AG09309 (cell line): ENCODE data around the gene NECAP2.
"Not testable (repeated sequence)": the region's sequence is repeated elsewhere in the genome, so short reads cannot be mapped to it uniquely, and the experiment has no call there.

Experiments used
- DNase-seq: peaks from one replicate; pipeline ENCODE4 v3.0.0-alpha.2; 2010; ENCODE audit warnings: low read depth
- H3K4me3 ChIP-seq: 2 replicates; pipeline ENCODE4 v1.5.1; 2011; ENCODE audit warnings: mild to moderate bottlenecking, low read depth, low read length, moderate library complexity; ENCODE audit not compliant: control insufficient read depth
- CTCF ChIP-seq: IDR thresholded peaks from 2 replicates; pipeline ENCODE4 v1.5.1; 2011; ENCODE audit warnings: mild to moderate bottlenecking, low read depth, low read length, inconsistent platforms; ENCODE audit not compliant: insufficient read depth, control insufficient read depth; ENCODE audit errors: missing control alignments

The NECAP2 gene

DNA sequence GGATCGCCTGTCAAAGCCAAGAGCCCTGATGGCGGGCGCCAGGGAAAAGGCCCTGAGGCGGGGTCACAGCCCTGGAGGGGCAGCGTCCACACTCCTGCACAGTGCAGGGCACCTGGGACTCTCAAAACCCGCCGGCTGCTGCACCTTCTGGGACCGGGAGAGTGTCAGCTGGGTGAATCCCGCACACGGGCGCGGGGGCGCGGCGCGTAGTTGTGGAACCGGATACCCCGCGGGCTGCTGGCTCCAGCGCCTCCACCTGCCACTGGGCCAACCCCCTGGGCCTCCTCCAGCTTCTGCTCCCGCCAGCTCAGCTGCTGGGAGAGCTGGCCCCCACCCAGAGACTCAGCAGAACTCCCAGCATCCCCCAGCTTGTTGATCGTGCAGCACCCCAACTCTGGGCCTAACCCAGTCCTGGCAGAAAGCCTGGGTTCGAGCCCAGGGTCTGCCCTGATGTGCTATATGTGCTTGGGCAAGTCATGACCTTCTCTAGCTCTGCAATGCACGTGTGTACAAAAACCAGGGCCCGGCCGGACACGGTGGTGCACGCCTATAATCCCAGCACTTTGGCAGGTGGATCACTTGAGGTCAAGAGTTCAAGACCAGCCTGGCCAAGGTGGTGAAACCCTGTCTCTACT is 33.8 kb downstream of the NECAP2 start:
- DNase-seq, result no peak
- no peak for TF ChIP-seq CTCF
- H3K4me3 ChIP-seq, result no peak overlapping the region

DNA sequence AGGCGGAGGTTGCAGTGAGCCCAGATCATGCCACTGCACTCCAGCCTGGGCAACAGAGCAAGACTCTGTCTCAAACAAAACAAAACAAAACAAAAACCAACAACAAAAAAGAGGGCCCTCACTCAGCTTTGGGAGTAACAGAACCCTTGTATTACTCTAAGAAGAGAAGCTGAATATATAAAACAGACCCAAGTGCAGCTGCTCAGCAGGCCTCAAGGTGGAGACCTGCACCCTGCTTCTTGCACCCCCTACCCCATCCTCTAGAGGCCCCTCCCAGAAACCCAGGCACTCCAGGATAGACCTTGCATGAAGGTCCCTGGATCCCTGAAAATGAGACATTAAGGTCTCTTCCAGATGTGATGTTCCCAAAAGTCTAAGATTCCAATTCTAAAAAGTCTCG is 34.4 kb downstream of the NECAP2 start:
- DNase-seq, H3K4me3 ChIP-seq: not testable (repeated sequence)

DNA sequence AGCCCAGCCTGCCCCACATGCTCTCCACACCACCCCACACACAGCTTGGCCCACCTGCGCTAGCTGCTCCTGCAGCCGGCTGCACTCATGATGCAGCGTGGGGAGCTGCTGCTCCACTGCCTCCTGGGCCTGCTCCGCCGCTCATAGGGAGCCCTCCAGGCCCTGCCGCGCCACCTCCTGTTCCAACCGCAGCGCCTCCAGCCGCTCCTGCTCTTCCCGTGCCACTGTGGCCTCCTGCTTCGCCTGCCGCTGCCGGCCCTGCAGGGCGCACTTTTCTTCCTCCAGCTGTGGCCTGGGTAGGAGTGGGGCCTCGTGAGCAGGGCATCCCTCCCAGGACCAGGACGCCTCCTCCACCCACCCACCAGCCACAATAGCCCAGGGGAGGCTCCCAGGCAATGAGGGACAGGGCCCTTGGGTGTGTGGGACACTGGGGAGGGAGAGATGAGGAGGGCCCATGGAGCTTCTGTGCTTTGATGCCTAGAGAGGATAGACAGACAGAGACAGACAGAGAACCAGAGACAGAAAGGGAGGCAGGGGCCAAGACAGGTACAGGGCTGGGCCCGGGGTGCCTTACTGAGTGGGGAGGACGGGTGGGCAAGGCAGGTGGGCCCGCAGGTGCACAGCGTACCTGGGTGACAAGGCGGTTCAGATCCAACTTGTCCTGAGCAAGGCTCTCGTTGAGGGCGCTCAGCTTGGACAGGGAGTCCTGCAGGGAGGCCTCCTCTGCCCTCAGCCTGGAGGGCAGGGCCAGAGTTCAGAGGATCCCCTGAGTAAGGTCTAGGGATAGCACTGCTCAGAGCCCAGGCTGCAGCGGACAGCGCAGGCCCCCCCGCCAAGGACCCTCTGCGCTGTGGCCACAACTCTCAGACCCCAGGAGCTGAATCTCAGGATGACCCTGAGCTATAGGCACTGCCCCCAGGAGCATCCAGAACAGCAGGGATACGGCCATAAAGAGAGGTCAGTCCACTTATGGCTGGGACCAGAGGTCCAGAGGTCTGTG is 35.5 kb downstream of the NECAP2 start:
- DNase-seq, H3K4me3 ChIP-seq: not testable (repeated sequence)

DNA sequence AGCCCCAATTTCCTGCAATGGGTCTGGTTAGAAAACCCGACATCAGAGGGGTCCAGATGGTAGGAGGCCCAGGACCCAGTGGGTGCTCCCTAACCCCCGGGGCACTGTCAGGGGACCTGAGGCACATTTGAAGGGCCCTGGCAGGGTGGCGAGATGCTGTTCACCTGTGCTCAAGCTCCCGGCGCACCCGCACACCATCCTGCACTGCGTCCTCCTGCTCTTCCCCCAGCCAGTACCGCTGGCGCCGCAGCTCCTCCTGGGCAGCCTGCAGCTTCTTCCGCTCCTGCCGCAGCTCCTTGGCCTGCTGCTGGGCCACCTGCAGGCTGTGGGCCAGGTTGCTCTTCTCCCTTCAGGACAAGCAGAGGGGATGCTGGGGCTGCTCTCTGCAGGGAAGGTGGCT is 37.6 kb downstream of the NECAP2 start:
- no peak for DNase-seq
- H3K4me3 ChIP-seq, result no peak overlapping the region
- no peak for TF ChIP-seq CTCF

DNA sequence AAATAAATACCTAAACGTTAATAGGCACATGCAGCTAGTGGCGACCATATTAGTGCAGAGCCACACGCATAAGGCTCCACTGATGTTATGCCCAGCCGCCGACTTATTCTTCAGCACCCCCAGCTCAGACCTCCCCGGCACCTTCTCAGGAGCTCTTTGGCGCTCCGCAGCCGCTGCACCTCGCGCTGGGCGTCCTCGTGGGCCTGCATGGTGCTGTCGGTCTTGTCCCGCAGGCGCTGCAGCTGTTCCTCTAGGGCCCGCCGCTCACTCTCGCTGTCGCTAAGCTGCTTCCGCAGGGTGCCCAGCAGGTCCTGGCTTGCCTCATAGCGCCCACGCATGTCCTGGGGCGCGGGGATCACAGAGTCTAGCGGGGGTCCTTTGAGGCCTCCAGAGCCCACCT is 42.6 kb downstream of the NECAP2 start:
- DNase-seq, H3K4me3 ChIP-seq: not testable (repeated sequence)

DNA sequence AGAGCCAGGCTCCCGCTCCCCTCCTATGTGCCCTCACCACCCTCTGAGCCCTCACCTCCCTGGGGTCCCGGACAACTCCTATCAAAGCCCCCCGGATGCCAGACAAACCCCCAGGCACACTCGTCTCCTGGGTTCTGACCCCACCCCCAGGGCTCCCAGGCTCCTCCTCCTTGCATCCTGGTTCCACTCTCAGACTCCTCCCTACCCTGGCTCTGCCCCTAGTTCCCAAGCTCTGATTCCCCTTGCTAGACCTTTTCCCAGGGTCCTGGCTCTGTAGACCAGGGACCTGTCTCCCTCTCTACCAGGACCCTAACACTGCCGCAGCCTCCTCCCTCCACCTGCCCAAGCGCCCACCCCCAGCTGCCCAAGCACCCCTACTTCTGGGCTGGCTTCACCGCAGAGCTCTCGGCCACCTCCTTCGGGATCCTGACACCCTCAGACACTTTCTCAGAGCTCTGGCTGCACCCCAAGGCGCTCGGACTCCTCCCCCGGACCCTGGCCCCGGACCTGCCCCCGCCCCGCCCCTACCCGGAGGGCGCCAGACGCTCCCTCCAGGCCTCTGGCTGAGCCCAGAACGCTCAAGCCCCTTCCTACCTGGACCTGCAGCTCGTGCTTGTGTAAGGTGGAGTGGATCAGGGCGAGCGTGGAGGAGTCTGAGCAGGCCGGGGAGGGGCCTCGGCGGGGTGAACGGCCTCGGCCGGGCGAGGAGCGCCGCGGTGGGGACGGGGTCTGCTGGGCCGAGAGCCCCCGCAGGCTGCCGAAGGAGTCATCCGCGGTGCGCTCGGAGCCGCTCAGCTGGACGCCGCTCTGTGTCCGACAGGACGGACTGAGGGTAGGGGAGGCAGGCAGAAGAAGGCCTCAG is 43.3 kb downstream of the NECAP2 start:
- not testable (repeated sequence) for H3K4me3 ChIP-seq, DNase-seq

DNA sequence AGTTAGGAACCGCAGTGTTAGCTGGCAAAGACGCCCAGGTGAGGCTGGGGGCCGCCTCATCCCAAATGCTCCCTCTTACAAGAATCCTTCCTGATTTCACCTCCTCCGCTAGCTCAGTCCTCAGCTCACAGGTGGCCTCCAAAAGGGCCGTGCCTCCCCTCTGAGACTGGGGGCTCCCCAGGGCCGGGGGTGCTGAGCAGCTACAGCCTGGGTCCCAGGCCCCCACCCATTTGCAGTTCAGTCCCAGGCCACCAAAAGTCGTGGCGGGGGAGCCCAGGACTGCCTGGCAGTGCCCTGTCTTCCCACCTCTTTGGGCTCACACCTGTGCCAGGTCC is 43.9 kb downstream of the NECAP2 start:
- no peak for TF ChIP-seq CTCF
- no peak for DNase-seq
- no peak overlapping the region for H3K4me3 ChIP-seq

GRCh38 chr1:16484931-16485330 is 44.4 kb downstream of the NECAP2 start:
- H3K4me3 ChIP-seq, result no peak overlapping the region
- no peak for TF ChIP-seq CTCF
- DNase-seq, result no peak

DNA sequence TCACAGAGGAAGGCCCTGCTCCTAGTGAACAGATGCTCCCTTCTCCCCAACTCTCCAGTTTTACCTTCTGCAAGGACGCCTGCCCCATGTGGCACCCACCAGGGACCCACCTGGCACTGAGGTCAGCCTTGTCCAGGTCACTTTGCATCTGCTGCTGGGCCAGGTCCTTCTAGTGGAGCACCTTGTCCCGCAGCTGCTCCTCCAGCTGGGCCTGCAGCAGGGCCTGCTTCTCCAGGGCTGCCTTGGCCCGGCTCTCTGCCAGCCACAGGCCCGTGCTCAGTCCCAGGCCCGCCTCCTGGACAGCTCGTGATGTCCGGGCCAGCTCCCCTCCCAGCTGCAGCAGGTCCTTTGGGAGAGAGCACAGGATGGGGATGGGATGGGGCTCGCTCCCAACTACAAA is 45.8 kb downstream of the NECAP2 start:
- DNase-seq, H3K4me3 ChIP-seq: not testable (repeated sequence)

DNA sequence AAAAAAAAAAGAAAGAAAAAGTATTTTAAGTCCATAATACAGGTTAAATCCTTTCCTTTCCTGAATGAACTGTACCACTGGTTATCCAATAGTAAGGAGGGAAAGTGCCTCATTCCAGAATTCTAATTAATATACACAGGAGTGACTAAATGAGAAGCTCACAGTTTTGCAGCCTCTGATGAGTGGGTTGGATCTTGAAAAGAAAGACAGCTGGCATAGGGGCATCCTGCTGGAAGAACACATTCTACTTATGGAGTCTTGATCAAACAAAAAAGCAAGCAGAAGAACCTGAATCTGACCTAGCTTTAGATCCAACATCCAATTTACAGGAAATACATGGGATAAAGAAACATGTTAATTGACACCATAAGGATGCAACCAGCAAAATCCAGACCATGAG is 46.5 kb downstream of the NECAP2 start:
- not testable (repeated sequence) for H3K4me3 ChIP-seq, DNase-seq

DNA sequence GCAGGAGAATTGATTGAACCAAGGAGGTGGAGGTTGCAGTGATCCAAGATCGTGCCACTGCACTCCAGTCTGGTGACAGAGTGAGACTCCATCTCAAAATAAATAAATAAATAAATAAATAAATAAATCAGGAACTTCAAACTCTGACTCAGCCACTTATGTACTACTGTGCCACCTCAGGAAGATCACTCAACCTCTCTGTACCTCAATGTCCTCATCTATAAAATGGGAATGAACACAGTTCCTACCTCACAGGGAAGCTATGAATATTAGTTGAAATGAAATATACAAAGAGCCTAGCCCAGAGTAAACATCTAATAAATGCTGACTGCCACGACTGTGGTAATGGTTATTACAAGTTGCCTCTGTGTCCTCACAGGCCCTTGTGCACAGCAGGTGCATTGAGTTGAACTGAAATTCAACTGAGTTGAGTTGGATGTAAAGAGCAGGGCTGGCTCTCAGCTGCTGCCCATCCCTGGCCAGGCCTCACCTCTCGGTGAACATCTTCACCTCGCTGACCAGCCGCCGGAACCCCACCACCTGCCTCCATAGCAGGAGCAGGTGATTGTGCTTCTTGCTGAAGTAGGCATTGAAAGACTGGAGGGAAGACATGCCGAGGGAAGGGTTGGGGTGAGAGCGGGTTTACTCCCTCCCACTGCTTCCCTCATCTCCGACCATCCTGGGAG is 48.8 kb downstream of the NECAP2 start:
- H3K4me3 ChIP-seq, DNase-seq: not testable (repeated sequence)
